Thyroid gland (tissue), 4 donors: ENCODE measurements around the gene RIT2.

Experiments used
- POLR2A ChIP-seq, 2 donors: fragments of 450-650 bp; IDR thresholded peaks; one replicate each; pipeline ENCODE4 v1.6.1; 2017; ENCODE audit warnings: antibody characterized with exemption in 2 of 2, mild to moderate bottlenecking in 2 of 2, moderate library complexity in 1 of 2
- TF ChIP-seq, protein P1 (sequence below), 6 experiments: fragments of 200-600 bp in 3 of 6; fragments of 450-650 bp in 3 of 6; sonication (generic) in 3 of 6; IDR thresholded peaks; one replicate each; pipeline ENCODE4 v1.5.1; 2016 to 2019; ENCODE audit warnings: antibody characterized with exemption in 6 of 6, mild to moderate bottlenecking in 2 of 6, inconsistent platforms in 1 of 6, moderate library complexity in 1 of 6

DNA sequence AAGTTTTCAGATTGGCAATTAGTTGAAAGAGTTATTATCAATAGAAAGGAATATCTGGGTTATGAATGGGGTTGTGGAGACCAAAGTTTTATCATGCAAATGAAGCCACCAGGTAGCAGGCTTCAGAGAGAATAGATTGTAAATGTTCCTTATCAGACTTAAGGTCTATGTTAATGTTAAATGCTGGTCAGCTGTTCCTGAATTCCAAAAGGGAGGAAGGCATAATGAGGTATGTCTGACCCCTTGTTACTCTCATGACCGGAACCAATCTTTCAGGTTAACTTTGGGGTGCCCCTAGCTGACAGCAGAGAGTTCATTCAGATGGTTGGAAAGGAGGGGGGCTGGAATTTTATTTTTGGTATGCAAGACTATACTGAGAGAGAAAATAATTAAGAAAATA is 47.9 kb downstream of the RIT2 start:
- TF ChIP-seq, protein P1, sequence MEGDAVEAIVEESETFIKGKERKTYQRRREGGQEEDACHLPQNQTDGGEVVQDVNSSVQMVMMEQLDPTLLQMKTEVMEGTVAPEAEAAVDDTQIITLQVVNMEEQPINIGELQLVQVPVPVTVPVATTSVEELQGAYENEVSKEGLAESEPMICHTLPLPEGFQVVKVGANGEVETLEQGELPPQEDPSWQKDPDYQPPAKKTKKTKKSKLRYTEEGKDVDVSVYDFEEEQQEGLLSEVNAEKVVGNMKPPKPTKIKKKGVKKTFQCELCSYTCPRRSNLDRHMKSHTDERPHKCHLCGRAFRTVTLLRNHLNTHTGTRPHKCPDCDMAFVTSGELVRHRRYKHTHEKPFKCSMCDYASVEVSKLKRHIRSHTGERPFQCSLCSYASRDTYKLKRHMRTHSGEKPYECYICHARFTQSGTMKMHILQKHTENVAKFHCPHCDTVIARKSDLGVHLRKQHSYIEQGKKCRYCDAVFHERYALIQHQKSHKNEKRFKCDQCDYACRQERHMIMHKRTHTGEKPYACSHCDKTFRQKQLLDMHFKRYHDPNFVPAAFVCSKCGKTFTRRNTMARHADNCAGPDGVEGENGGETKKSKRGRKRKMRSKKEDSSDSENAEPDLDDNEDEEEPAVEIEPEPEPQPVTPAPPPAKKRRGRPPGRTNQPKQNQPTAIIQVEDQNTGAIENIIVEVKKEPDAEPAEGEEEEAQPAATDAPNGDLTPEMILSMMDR (IDR thresholded peaks at IDR 0.05): no peak
- TF ChIP-seq POLR2A (IDR thresholded peaks at IDR 0.05): no peak
